AG08396 (cell line): ENCODE data around the gene BRMS1.
"Not testable (repeated sequence)": the region's sequence is repeated elsewhere in the genome, so short reads cannot be mapped to it uniquely, and the experiment has no call there.

Source experiments
- DNase-seq: peaks from one replicate; pipeline ENCODE4 v3.0.0; 2012; ENCODE audit warnings: low spot score, mixed read lengths

BRMS1 gene, protein sequence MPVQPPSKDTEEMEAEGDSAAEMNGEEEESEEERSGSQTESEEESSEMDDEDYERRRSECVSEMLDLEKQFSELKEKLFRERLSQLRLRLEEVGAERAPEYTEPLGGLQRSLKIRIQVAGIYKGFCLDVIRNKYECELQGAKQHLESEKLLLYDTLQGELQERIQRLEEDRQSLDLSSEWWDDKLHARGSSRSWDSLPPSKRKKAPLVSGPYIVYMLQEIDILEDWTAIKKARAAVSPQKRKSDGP

DNA sequence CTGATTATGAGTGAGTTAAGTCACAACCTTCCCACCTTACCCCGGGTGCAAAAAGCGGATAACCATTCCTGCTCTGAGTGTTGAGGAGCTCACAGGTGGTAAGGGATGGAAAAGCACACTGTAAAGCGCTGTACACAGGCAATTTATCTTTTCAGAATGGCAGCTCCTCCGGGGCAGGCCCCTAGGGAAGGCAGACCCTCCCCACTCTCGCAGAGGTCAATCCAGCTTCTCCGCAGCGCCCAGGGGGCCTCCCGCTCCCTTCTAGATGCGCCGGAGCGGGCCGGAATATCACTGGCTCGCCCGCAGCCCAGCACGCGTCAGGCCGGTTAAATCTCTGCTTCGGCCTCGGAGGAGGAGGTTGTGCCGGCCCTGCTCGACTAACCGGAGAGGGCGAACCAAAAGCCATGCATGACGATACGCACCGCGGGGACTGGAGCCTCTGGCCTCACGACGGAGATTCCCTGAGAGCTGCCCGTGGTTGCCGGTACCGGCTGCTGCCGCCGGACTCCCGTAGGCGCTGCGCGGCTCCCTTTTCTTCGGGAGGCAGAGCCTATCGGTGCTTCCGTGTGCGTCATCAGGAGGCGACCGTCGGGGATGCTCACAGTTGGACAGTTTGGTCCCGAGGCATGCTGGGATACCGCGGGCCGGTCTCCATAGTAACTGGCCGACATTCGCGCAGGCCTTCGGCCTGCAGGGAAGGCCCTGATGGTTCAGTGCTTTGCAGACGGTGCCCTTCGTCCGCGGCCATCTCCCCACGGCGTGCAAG is at the start of gene BRMS1:
Gene BRMS1, minus strand, starts transcription at position 555 of the 766 bp plus-strand sequence. CDS start 2,870 bp downstream, outside the sequence.
- DNase-seq: peak; percentile 94

DNA sequence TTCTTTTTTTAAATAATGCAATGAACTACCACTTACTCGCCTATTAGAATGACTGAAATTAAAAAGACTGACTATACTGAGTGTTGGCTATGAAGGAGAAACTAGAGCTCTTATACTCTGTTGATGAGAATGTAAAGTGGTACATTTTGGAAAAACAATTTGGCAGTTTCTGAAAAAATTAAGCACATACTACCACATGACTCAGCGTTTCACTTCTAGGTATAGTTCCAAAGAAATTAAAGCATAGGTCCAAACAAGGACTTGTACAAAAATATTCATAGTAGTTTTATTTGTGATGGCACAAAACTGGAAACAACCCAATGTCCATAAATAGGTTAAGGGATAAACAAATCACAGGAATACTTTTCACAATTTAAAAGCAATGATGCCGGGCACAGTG is 49.0 kb upstream of the BRMS1 start:
- DNase-seq: no peak

DNA sequence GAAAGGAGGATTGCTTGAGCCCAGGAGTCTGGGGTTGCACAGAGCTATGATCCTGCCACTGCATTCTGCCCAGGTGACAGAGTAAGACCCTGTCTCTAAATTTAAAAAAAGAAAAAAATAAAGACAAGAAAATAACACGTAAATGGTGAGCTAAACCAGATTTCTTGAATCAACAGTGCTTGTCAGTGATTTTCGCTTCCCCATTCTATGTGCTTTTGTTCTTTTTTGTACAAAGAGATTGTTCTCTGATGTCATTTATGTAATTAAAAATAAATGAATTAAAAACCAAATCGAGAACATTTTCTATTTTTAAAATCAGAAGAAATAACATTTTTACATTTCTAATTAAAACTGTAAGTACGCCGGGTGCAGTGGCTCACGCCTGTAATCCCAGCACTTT is 46.4 kb upstream of the BRMS1 start:
- DNase-seq: no peak

DNA sequence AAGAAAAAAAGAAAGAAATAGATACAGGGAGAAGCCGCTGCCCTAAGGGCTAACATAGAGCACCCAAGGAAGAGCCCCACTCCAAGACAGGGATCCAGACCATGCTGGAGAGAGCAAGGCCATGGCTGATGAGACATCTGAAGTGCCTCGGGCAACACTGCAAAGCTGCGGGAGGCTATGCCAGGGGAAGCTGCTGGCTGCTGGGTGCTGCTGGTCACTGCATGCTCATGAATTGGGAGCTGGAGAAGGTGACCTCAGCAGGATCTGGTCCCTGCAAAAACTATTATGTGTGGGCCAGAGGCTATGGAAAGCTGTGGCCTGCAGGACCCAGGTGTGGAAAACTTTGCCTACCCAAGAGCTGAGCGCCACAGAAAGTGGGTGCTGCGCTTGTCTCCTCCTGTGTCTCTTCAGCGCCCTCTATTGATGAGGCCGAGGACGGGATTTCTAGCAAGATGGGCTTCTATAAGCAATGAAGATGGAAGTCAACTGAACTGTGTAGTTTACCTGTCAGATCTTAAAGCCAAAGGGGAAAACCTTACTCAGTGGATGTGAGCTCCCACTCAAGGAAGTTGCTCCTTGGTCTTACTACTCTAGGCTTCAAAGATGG is 44.0 kb upstream of the BRMS1 start:
- DNase-seq: peak; percentile 67

DNA sequence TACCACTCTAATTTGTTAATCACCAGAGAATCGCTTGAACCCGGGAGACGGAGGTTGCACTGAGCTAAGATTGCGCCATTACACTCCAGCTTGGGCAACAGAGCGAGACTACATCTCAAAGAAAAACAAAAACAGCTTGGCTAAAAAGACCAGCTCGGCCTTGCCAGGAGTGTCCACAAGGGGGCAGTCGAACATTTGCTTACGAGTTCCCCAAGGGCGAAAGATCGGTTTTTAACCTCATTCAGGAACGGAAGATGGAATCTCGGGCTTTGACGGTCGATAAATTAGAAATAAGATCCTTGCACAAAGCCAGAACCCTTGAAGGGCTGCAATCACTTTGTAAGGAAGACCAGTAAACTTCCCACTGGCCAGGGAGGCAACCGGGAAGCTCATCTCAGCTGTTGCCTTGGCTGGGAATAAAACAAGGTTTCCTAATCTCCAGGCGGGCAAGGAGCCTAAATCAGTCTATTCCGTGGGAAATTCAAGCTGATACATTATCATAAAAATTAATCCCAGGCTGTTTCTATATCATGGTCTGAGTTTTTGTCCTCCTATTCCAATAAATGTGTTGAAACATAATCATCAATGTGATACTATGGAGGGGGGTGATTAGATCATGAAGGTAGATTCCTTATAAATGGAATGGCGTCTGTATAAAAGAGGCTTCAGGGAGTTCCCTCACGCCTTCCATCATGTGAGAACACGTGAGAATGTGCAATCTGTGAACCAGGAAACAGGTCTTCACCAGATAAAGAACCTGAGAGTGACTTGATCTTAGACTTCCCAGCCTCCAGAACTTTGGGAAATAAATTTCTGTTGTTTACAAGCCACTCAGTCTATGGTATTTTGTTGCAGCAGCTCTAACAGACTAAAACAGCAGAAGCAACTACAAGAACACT is 41.5 kb upstream of the BRMS1 start:
- DNase-seq: peak; percentile 74

DNA sequence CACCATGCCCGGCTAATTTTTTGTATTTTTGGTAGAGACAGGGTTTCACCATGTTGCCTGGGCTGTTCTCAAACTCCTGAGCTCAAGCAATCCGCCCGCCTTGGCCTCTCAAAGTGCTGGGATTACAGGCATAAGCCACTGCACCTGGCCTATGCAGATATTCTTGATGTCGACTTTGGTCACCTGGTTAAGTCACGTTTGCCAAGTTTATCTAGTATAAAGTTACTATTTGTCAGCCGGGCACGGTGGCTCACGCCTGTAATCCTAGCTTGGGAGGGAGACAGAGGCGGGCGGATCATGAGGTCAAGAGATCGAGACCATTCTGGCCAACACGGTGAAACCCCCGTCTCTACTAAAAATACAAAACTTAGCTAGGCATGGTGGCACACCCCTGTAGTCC is 39.4 kb upstream of the BRMS1 start:
- DNase-seq: not testable (repeated sequence)

DNA sequence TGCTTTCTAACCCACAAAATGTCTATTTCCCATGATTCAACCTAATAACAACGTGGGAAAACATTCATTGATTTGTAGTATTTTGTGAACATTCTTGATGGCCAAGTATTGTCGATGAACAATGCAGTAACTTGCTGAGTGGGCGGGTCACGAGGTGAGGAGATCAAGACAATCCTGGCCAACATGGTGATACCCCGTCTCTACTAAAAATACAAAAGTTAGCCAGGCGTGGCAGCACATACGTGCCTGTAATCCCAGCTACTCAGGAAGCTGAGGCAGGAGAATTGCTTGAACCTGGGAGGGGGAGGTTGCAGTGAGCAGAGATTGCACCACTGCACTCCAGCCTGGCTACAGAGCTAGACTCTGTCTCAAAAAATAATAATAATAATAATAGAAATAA is 35.4 kb upstream of the BRMS1 start:
- not testable (repeated sequence) for DNase-seq

DNA sequence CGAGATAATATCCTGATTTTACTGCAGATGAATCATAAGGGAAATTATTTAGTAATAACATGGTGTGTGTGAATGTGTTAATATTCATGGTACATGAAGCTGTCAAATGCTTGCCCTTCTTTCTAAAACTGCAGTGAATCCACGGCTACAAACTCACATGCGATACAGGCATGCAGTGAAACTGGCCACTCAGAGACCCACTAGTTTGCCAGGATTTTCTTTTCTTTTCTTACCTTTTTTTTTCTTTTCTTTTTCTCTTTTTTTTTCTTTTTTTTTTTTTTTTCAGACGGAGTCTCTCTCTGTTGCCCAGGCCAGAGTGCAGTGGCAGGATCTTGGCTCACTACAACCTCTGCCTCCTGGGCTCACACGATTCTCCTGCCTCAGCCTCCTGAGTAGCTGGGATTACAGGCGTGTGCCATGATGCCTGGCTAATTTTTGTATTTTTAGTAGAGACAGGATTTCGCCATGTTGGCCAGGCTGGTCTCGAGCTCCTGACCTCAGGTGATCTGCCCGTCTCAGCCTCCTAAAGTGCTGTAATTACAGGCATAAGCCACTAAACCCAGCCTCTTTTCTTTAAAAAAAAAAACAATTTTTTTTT is 28.9 kb upstream of the BRMS1 start:
- not testable (repeated sequence) for DNase-seq

DNA sequence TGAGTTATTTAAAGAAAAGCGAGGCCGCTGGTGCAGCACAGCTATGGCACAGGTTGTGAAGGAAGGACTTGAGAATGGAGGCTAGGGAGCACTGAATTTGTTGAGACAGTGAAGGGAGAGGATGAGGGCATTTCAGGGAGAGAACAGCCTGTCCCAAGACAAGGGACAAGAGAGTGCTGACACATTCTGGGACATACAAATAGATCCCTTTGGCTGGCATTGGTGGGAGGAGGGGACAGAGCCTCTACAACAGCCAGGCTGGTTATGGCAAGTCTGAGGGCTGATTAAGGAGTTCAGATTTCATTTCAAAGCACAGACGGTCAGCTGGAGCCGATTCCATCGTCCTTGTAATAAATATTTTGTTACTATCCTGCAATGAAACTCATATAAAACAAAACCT is 28.4 kb upstream of the BRMS1 start:
- DNase-seq: no peak

DNA sequence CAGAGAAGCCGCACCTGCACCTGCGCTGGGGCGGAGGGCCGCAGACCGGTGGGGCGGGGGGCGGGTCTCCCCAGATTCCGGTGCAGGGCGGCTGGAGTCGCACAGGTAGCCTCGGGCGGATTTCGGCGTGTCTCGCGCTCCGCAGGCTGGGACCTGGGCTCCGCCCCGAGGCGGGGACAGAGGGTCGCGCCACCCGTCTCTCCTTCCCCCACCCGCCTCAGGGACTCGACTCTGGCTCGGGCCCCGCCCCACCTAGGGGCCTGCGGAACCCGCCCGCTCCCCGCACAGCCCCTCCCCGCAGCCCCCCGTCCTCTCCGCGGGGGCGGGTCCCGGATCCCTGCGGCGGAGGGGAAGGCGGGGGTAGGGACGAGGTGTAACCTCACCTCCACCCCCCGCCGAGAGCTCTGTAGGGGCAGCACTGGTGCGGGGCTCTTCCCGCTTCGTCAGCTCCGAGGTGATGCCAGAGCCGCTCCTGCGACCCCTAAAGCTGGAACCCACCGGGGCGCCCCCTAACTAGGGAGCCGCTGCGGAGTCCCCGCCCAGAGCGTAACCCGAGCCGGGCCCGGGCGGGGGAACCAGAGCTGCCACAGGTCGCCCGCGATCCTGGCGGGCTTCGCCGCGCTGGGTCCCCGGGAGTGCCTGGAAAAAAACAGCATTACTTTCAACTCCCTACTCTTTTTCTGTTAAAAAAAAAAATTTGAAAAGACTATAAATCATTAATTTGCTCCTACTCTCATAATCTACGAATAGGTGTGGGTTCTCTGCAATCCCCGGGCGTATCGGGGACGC is 26.9 kb upstream of the BRMS1 start, which contains the start of gene SLC29A2:
Gene SLC29A2, minus strand, starts transcription at position 134 of the 789 bp plus-strand sequence. CDS start 169 bp downstream, outside the sequence.
- DNase-seq: peak; percentile 33

DNA sequence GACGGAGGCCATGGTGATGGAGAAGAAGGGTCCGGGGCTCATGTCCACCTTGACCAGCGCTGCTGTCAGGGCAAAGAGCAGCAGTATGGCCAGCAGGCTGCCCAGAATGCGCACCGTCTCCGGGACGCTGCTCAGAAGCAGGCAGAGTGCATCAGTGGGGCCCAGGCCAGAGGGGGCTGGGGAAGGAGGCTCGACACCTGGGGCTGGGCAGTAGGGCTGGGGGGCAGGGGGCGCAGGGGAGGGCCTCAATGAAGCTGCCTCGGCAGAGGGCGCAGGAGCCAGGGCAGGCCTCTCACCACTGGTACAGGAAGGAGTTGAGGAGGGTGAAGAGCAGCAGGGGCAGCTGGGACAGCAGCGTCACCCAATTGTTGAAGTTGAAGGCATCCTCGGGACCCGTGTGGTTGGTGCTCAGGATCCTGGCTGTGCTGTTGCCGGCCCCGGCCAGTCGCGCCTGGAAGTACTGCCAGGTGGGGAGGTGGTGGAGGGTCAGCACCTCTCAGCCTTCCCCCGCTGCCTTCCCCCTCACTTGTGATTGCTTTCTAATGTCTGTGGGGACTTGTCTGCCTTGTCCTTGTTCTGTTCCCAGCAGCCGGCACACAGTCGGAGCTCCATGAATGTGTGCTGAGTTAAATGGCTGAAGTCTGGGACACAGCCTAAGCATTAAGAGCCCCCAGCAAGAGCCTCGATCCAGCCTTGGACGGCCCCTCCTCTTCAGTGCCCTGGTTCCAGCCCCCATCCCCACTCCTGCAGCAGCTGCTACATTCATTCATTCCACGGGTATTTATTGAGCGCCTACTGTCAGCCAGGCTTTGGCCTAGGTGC is 24.4 kb upstream of the BRMS1 start:
- DNase-seq: no peak

DNA sequence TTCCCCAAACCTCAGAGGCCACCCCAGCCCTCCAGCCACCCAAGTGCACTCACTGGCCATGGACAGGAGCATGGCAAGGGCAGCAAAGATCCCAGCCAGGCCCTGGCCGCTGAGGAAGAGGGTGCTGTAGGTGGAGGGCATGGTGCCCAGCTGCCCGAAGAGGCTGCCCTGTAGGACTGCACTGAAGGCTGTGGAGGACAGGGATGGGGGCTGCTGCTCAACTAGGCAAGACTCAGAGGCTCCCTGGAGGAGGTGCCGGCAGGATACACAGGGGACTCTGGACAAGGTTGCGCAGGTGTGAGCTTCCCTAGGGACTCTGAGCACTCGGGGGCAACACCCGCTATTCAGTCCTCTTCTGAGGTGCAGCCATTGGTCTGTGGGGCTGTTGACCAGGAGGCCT is 23.6 kb upstream of the BRMS1 start:
- no peak for DNase-seq

DNA sequence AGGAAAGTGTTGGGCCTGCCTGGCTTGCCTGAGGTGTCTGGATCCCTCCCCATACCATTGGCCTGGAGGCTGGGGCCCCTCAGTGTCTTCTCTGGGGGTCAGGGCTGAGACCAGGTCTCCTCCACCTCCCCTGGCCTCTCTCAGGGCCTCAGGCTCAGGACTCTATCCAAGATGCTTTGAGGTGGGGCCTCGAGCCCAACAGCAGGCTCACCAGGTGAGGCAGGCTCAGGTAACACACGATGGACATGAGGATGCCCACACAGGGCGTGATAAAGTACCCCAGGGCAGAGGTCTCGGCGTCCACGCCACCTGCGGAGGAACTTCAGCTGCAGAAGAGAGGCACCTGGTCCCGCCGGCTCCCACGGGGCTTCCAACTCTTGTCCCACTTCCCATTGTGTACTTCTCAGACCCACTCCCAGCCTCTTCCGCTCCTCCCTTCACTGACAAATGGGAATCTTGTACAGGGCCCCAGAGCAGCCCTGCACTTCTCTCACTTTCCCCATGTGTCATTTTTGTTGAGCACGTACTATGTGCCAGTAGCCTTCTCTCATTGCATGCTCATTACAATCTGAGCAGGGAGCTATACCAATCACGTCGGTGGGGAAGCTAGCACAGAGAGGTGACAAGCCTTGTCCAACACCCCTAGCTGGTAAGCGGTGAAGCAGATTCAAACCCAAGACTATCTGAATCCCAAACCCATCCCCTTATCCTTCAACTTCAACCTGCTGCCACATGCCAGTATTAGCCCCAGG is 22.8 kb upstream of the BRMS1 start:
- peak; percentile 4 for DNase-seq

DNA sequence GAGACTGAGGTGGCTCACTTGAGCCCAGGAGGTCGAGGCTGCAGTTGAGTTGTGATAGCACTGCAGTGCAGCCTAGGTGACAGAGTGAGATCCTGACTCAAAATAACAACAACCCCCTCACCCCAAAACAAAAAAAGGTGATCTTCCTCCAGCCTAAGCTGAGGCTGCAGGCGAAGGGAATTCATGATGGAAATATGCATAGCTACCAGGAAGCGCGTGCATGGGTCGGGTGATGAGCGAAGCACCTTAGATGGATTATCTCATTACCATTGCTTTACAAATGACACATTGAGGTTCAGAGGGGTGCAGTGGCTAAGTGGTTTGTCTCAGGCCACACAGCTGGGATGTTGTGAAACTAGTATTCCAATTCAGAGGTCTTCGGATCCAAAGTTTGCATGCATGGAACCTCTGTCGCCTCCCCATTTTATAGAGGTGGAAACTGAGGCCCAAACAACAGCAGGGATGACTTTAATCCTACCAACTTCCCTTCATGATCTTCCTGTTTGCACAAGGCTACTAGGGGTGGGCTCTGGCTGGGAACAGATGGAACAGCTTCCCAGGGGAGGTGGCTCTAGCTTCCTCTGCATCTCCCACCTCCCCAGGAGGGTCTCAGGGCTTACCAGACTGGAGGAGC is 22.1 kb upstream of the BRMS1 start:
- DNase-seq: peak; percentile 2

DNA sequence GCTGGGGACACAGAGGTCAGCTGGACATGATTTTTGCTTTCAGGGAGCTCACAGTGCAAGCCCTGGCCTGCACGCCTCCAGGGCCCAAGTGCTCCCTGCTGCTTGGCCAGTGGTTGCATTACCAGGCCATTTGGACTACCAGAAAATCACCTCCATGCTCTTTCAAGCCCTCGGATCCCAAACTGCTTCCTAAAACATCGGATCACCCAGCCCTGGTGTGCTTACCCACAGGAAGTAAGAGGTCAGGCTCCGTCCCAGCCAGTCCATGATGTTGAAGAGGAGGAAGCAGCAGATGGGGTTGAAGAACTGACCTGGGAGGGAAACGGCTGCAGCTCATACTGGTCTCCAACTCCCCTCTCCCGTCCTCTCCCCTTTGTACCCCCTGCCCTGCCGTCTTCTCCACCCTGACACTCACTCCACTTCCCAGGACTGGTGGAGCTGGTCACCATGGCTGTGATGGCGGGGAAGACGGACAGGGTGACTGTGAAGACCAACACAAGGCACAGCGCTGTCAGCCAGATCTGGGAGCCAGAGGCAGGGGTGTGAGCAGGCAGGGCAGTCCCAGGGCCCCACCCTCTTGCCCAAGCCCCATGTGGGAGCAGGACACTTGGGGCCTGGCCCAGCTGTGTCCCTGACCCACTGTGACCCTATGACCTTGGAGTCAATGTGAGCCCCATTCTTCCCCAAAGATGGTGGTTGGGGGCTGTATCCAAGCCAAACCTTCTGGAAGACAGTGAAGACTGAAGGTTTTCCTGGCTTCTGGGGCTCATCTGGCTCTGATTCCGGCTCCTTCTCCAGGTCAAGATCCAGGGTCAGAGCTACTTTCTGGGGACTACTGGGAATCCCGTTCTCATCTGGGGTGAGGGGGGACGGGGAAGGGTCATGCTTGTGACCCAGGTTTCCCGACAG is 21.1 kb upstream of the BRMS1 start:
- DNase-seq: peak; percentile 4

DNA sequence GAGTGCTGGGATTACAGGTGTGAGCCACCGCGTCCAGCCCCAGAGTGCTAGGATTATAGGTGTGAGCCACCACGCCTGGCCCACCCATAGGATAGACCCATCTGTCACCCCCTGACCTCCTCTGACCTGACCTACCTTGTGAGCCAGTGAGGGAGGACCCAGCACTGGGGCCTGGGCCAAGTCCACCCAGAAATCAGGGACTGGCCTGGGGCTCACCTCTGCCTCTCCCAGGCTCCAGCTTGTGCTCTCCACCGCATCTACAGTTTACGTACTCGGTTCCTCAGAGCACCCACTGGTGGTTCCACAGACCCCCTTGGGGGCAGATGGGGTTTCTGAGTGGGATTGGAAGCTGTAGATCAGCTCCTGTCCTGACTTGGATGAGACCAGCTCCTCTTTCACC is 20.3 kb upstream of the BRMS1 start:
- DNase-seq: no peak

DNA sequence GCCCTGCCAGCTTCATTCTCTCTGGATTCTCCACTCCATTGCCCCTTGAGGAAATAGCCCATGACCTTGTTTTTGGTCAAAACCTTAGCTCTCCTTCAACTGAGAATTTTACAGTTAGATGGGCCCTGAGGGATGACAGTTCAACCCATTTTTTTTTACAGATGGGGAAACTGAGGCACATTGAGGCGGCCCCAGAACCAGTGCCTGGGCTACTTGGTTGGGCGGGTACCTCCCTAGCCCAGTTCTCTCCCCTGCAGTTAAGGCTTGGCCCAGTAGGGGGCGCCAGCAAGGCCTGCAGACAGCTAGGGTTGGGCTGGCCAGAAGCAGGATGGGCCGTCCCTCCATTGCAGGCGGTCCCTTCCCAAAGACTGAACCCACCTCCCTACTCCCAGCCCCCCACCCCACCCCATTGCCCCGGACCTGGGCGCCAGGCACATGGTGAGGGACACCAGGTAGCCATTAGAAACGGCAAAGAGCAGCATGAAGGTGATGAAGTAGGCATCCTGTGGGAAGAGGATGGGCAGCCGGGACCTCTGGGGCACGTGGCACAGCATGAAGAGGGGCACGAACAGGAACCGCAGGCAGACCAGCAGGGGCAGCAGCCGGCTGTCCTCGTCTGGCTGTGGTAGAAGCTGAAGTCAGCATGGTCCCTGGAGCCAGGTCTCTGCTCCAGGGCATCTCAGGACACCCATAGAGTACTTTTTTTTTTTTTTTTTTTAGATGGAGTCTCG is 19.1 kb upstream of the BRMS1 start:
- DNase-seq: peak; percentile 60
